Neural crest cell (in vitro differentiated cells): ENCODE measurements around the gene RASAL2. TPM values are rescaled to one million over a fixed set of nuclear protein-coding genes. Genes with fewer than 3 reads are reported as not detected.
A peak's percentile ranks its signal among the peaks of the same experiment; 100 is the strongest.

Experiments used
- DNase-seq: peaks from one replicate; pipeline ENCODE4 v3.0.0; 2021; ENCODE audit warnings: low read depth, mixed read lengths, low spot score
- H3K27ac Mint-ChIP-seq: one replicate; pipeline ENCODE4 v1.8.0; 2021; ENCODE audit warnings: mild to moderate bottlenecking, mixed read lengths; ENCODE audit not compliant: unreplicated experiment
- H3K27me3 Mint-ChIP-seq: 2 replicates; pipeline ENCODE4 v1.8.0; 2021; ENCODE audit warnings: low read depth, mild to moderate bottlenecking, mixed read lengths
- H3K36me3 Mint-ChIP-seq: 2 replicates; pipeline ENCODE4 v1.8.0; 2021; ENCODE audit warnings: low read depth, mild to moderate bottlenecking, mixed read lengths
- H3K4me1 Mint-ChIP-seq: 2 replicates; pipeline ENCODE4 v1.8.0; 2021; ENCODE audit warnings: mixed read lengths
- H3K4me3 Mint-ChIP-seq: one replicate; pipeline ENCODE4 v1.8.0; 2021; ENCODE audit warnings: mild to moderate bottlenecking, mixed read lengths
- H3K9me3 Mint-ChIP-seq: 2 replicates; pipeline ENCODE4 v1.8.0; 2021; ENCODE audit warnings: mixed read lengths
- total RNA-seq: library from RNA; stranded (reverse); gene quantifications from 2 replicates; pipeline ENCODE4 v1.2.1, GENCODE V29; 2021
- TF ChIP-seq, protein P1 (sequence below): fragments of 200-600 bp; sonication (generic); conservative IDR thresholded peaks from 2 replicates; pipeline ENCODE4 v1.5.0; 2021; ENCODE audit warnings: antibody characterized with exemption, mild to moderate bottlenecking

RASAL2 gene
- total RNA-seq, 1 donor from 2014 or later = 20.9 TPM

DNA sequence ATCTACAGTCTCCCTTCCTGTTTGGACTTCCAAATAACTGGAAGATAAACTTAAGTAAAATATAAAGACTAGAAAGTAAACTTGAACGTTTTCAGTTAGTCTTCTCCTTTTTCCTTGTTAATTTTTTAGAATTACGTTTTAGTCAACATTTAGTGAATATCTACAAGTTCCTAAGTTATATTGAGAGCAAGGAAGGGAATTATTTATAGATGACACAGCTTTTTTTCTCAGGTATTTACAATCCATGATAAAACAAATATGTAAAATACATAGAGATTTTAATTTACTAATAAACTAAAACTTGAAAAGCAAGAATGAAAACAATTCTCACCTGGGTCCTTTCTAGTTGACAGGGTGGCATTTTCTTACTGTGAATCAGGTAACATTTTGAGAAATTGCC, 313.3 kb downstream of the RASAL2 start:
- DNase-seq = no peak
- TF ChIP-seq, protein P1, sequence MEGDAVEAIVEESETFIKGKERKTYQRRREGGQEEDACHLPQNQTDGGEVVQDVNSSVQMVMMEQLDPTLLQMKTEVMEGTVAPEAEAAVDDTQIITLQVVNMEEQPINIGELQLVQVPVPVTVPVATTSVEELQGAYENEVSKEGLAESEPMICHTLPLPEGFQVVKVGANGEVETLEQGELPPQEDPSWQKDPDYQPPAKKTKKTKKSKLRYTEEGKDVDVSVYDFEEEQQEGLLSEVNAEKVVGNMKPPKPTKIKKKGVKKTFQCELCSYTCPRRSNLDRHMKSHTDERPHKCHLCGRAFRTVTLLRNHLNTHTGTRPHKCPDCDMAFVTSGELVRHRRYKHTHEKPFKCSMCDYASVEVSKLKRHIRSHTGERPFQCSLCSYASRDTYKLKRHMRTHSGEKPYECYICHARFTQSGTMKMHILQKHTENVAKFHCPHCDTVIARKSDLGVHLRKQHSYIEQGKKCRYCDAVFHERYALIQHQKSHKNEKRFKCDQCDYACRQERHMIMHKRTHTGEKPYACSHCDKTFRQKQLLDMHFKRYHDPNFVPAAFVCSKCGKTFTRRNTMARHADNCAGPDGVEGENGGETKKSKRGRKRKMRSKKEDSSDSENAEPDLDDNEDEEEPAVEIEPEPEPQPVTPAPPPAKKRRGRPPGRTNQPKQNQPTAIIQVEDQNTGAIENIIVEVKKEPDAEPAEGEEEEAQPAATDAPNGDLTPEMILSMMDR = no peak
- H3K9me3 Mint-ChIP-seq = peaks cover 12% of the 10 kb centered on the region
- H3K4me3 Mint-ChIP-seq = no peak overlapping the region
- no peaks in the 10 kb centered on the region for H3K27me3 Mint-ChIP-seq
- H3K4me1 Mint-ChIP-seq = peaks cover 4% of the 10 kb centered on the region
- H3K36me3 Mint-ChIP-seq = peaks cover 20% of the 10 kb centered on the region
- no peak overlapping the region for H3K27ac Mint-ChIP-seq

GRCh38 chr1:178407655-178408054, 313.8 kb downstream of the RASAL2 start:
- Mint-ChIP-seq H3K4me1 (peaks cover 4% of the 10 kb centered on the region), H3K4me3 (no peak overlapping the region), H3K27me3 (no peaks in the 10 kb centered on the region), H3K27ac (no peak overlapping the region), H3K36me3 (peaks cover 20% of the 10 kb centered on the region), H3K9me3 (peaks cover 12% of the 10 kb centered on the region)
- TF ChIP-seq, protein P1 = no peak
- no peak for DNase-seq

DNA sequence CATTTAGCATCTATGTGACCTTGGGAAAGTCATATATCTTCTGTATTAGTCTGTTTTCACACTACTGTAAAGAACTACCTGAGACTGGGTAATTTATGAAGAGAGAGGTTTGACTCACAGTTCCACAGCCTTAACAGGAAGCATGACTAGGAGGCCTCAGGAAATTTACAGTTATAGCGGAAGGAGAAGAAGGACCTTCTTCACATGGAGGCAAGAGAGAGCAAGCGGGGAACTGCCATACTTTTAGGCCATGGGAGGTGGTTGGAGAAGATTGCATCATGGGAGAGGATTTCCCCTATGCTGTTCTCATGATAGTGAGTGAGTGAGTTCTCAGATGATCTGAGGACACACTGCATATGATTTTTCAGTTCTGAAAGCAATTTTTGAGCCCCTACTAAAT, 315.0 kb downstream of the RASAL2 start:
- Mint-ChIP-seq H3K36me3 (peaks cover 25% of the 10 kb centered on the region), H3K27me3 (no peaks in the 10 kb centered on the region), H3K4me1 (peaks cover 4% of the 10 kb centered on the region), H3K4me3 (no peak overlapping the region), H3K27ac (no peak overlapping the region), H3K9me3 (peaks cover 12% of the 10 kb centered on the region)
- no peak for DNase-seq
- TF ChIP-seq, protein P1 = no peak

DNA sequence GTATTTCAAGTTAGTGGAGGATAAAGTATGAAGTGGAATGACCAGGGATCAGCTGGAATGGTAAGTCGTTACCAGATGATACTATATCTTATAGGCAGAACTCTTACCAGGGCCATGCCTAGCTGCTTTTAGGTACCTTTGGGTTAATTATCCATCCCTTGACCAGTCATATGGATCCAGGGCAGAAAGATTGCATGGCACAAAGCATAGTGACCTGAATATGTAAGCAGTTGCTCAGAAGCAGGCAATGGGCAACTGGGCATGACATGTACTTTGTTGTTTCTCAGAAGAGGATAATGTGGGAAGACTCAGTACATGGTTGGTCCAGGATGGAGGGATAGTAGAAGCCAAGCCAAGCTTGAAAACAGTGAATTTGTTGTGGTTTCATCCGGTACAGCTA, 315.6 kb downstream of the RASAL2 start:
- no peak for DNase-seq
- Mint-ChIP-seq H3K4me1 (peaks cover 4% of the 10 kb centered on the region), H3K27me3 (no peaks in the 10 kb centered on the region), H3K36me3 (peaks cover 27% of the 10 kb centered on the region), H3K27ac (no peak overlapping the region), H3K4me3 (no peak overlapping the region), H3K9me3 (peaks cover 15% of the 10 kb centered on the region)
- TF ChIP-seq, protein P1 = no peak

- H3K36me3 Mint-ChIP-seq = peaks cover 31% of the 10 kb centered on the region
- TF ChIP-seq, protein P1 = no peak
- H3K9me3 Mint-ChIP-seq = peaks cover 18% of the 10 kb centered on the region
- peaks cover 4% of the 10 kb centered on the region for H3K4me1 Mint-ChIP-seq
- DNase-seq = no peak
- H3K27ac Mint-ChIP-seq = peak overlapping the region; percentile 9
- H3K27me3 Mint-ChIP-seq = no peaks in the 10 kb centered on the region
- no peak overlapping the region for H3K4me3 Mint-ChIP-seq
Measured at GRCh38 chr1:178411756-178412399, 318.0 kb downstream of the RASAL2 start.
